Left lung (tissue), 10 donors: ENCODE measurements around the gene TENM4. TPM values are rescaled to one million over a fixed set of nuclear protein-coding genes. Genes with fewer than 3 reads are reported as not detected.

Experiments
- ATAC-seq: fragments of 200-7000 bp; cut with Tn5 transposase; one replicate; pipeline ENCODE4 v1.9.1; 2020; ENCODE audit warnings: moderate library complexity
- DNase-seq, 4 donors: peaks; one replicate each; pipeline ENCODE4 v3.0.0-alpha.2; 2013 to 2020
- H3K27ac ChIP-seq, 2 donors: fragments of 200-600 bp; sonication (generic) in 1 of 2; one replicate each; pipeline versions ENCODE4 v1.5.0 to v1.8.0; 2020 to 2021
- H3K27me3 ChIP-seq, 2 donors: fragments of 200-600 bp; sonication (generic) in 1 of 2; one replicate each; pipeline versions ENCODE4 v1.5.0 to v1.8.0; 2020 to 2021
- H3K36me3 ChIP-seq, 2 donors: fragments of 200-600 bp; sonication (generic) in 1 of 2; one replicate each; pipeline versions ENCODE4 v1.5.0 to v1.8.0; 2020 to 2021
- H3K4me1 ChIP-seq, 2 donors: fragments of 200-600 bp; one replicate each; pipeline ENCODE4 v1.8.0; 2021
- H3K4me3 ChIP-seq, 2 donors: fragments of 200-600 bp; sonication (generic) in 1 of 2; one replicate each; pipeline versions ENCODE4 v1.5.0 to v1.8.0; 2020 to 2021; ENCODE audit warnings: mild to moderate bottlenecking in 1 of 2
- H3K9me3 ChIP-seq, 2 donors: fragments of 200-600 bp; sonication (generic) in 1 of 2; one replicate each; pipeline versions ENCODE4 v1.5.0 to v1.8.0; 2020 to 2021
- CTCF ChIP-seq, 2 donors: fragments of 200-600 bp; sonication (generic) in 1 of 2; IDR thresholded peaks; one replicate each; pipeline versions ENCODE4 v1.5.0 to v1.8.0; 2021; ENCODE audit warnings: antibody characterized with exemption in 2 of 2
- intact Hi-C, 2 donors: fragments of 100-400 bp; cut with DNase I; formaldehyde crosslinking; loops; one replicate each; pipeline versions ENCODE4 v1.11.2 to v1.14.2; 2022
- polyA plus RNA-seq, 6 donors: library from polyadenylated mRNA; unstranded; fragments of 120-200 nt; gene quantifications; one replicate each; pipeline ENCODE4 v1.2.1, GENCODE V29; 2013; ENCODE audit not compliant: insufficient read length in 6 of 6
- total RNA-seq, 2 donors: library from RNA; stranded (reverse); fragmentation: NEBNext Ultra II Directional; extraction: Animal tissue kit (Norgen Biotek cat#: 25700); gene quantifications; one replicate each; pipeline ENCODE4 v1.2.1, GENCODE V29; 2021
- donor health status: DM: no; HTN: yes; CAD: no.
- donor health status: DM: no; HTN: no; CAD: no.

TENM4 gene
- total and polyA plus RNA-seq, 8 donors = 3.4 to 7.1 (median 5.2) TPM

- no peak overlapping the region for H3K4me3 ChIP-seq
- no peaks in the 10 kb centered on the region for H3K9me3 ChIP-seq
- no peak for TF ChIP-seq CTCF (IDR thresholded peaks at IDR 0.05)
- intact Hi-C loops = no loop called here
- no peak overlapping the region for H3K27ac ChIP-seq
- no peaks in the 10 kb centered on the region for H3K4me1 ChIP-seq
- H3K36me3 ChIP-seq = no peaks in the 10 kb centered on the region
- peaks cover 0 to 7% of the 10 kb centered on the region in 2 donors for H3K27me3 ChIP-seq
- DNase-seq (no peak), ATAC-seq (no peak)
Observed at GRCh38 chr11:79045018-79045799, 395.6 kb downstream of the TENM4 start.

GRCh38 chr11:79044201-79044600 lies 396.6 kb downstream of the TENM4 start:
- Histone ChIP-seq H3K4me1 (no peaks in the 10 kb centered on the region), H3K4me3 (no peak overlapping the region), H3K27ac (no peak overlapping the region), H3K36me3 (no peaks in the 10 kb centered on the region), H3K27me3 (peaks cover 0 to 7% of the 10 kb centered on the region in 2 donors), H3K9me3 (no peaks in the 10 kb centered on the region)
- intact Hi-C loops = no loop called here
- no peak for TF ChIP-seq CTCF (IDR thresholded peaks at IDR 0.05)
- DNase-seq (no peak), ATAC-seq (no peak)

GRCh38 chr11:79043726-79044125 lies 397.1 kb downstream of the TENM4 start:
- H3K27me3 ChIP-seq = peaks cover 0 to 7% of the 10 kb centered on the region in 2 donors
- no peak for ATAC-seq
- no peak for TF ChIP-seq CTCF (IDR thresholded peaks at IDR 0.05)
- H3K4me3 ChIP-seq = no peak overlapping the region
- intact Hi-C loops = no loop called here
- H3K4me1 ChIP-seq = no peaks in the 10 kb centered on the region
- no peaks in the 10 kb centered on the region for H3K36me3 ChIP-seq
- DNase-seq = no peak
- no peaks in the 10 kb centered on the region for H3K9me3 ChIP-seq
- no peak overlapping the region for H3K27ac ChIP-seq

- intact Hi-C loops = no loop called here
- no peak for DNase-seq
- ATAC-seq = no peak
- no peak for TF ChIP-seq CTCF (IDR thresholded peaks at IDR 0.05)
- H3K9me3 ChIP-seq = no peaks in the 10 kb centered on the region
- H3K27ac ChIP-seq = no peak overlapping the region
- H3K36me3 ChIP-seq = no peaks in the 10 kb centered on the region
- peaks cover 0 to 7% of the 10 kb centered on the region in 2 donors for H3K27me3 ChIP-seq
- H3K4me3 ChIP-seq = no peak overlapping the region
- H3K4me1 ChIP-seq = no peaks in the 10 kb centered on the region
Observed at GRCh38 chr11:79042824-79043223, 398.0 kb downstream of the TENM4 start.

GRCh38 chr11:79040348-79040747 lies 400.5 kb downstream of the TENM4 start:
- intact Hi-C loops = no loop called here

More at GRCh38 chr11:79040348-79040747, 400.5 kb downstream of the TENM4 start:
- DNase-seq (no peak), ATAC-seq (no peak)
- TF ChIP-seq CTCF (IDR thresholded peaks at IDR 0.05) = no peak
- H3K27ac ChIP-seq = no peak overlapping the region
- no peak overlapping the region for H3K4me3 ChIP-seq
- H3K9me3 ChIP-seq = no peaks in the 10 kb centered on the region
- no peaks in the 10 kb centered on the region for H3K36me3 ChIP-seq
- peaks cover 0 to 13% of the 10 kb centered on the region in 2 donors for H3K27me3 ChIP-seq
- no peaks in the 10 kb centered on the region for H3K4me1 ChIP-seq
